Peyer's patch (tissue), 4 donors: ENCODE measurements around the gene CAMKK2. TPM values are rescaled to one million over a fixed set of nuclear protein-coding genes. Genes with fewer than 3 reads are reported as not detected.
"Not testable (repeated sequence)": the region's sequence is repeated elsewhere in the genome, so short reads cannot be mapped to it uniquely, and the experiment has no call there.

Source experiments
- DNase-seq, 3 donors: peaks; one replicate each; pipeline ENCODE4 v3.0.0-alpha.2; 2017 to 2019
- H3K27ac ChIP-seq, 4 donors: fragments of 200-600 bp; sonication (generic); one replicate each; pipeline ENCODE4 v1.5.1; 2016 to 2019
- H3K27me3 ChIP-seq, 2 donors: fragments of 200-600 bp; sonication (generic); one replicate each; pipeline ENCODE4 v1.5.1; 2019
- H3K36me3 ChIP-seq, 3 donors: fragments of 200-600 bp; sonication (generic); one replicate each; pipeline ENCODE4 v1.5.1; 2016 to 2019
- H3K4me1 ChIP-seq, 4 donors: fragments of 200-600 bp; sonication (generic); one replicate each; pipeline ENCODE4 v1.5.1; 2016 to 2019
- H3K4me3 ChIP-seq, 4 donors: fragments of 200-600 bp; sonication (generic); 1 replicate in 3 of 4; 2 replicates in 1 of 4; pipeline ENCODE4 v1.5.1; 2016 to 2019; ENCODE audit warnings: mild to moderate bottlenecking in 1 of 4
- H3K9me3 ChIP-seq, 4 donors: fragments of 200-600 bp; sonication (generic); one replicate each; pipeline ENCODE4 v1.5.1; 2016 to 2019; ENCODE audit warnings: mild to moderate bottlenecking in 1 of 4
- CTCF ChIP-seq, 6 experiments: fragments of 450-650 bp in 4 of 6; fragments of 200-600 bp in 2 of 6; sonication (generic) in 1 of 6; IDR thresholded peaks; one replicate each; pipeline ENCODE4 v1.5.1; 2017 to 2019; ENCODE audit warnings: antibody characterized with exemption in 6 of 6, mild to moderate bottlenecking in 3 of 6, moderate library complexity in 1 of 6
- POLR2A ChIP-seq, 2 donors: fragments of 450-650 bp; IDR thresholded peaks; one replicate each; pipeline ENCODE4 v1.5.1; 2017; ENCODE audit warnings: antibody characterized with exemption in 2 of 2, mild to moderate bottlenecking in 2 of 2, moderate library complexity in 2 of 2
- total RNA-seq, 4 donors: library from RNA; depleted of rRNA; stranded (reverse); fragments of >200 nt; gene quantifications; one replicate each; pipeline ENCODE4 v1.1.0, GENCODE V29; 2016

Gene CAMKK2
- total RNA-seq, 4 donors from 2014 or later, result 23.1 to 92.4 (median 59.9) TPM

GRCh38 chr12:121214855-121215745 lies 81.4 kb downstream of the CAMKK2 start:
- Histone ChIP-seq H3K9me3 (no peaks in the 10 kb centered on the region), H3K4me3 (peak overlapping the region in 2 of 4 donors; percentile 13 to 36), H3K4me1 (peaks cover 0 to 59% (median 9%) of the 10 kb centered on the region in 4 donors), H3K36me3 (peaks cover 0 to 4% (median 0%) of the 10 kb centered on the region in 3 donors), H3K27me3 (no peaks in the 10 kb centered on the region), H3K27ac (peak overlapping the region; percentile 2 to 95 (median 82))
- TF ChIP-seq POLR2A (IDR thresholded peaks at IDR 0.05) (no peak), CTCF (IDR thresholded peaks at IDR 0.05) (no peak)
- peak in 1 of 3 donors; percentile 69 for DNase-seq

- no peaks in the 10 kb centered on the region for H3K9me3 ChIP-seq
- DNase-seq, result no peak
- H3K27me3 ChIP-seq, result no peaks in the 10 kb centered on the region
- peak overlapping the region in 2 of 4 donors; percentile 13 to 36 for H3K4me3 ChIP-seq
- H3K4me1 ChIP-seq, result peaks cover 0 to 60% (median 9%) of the 10 kb centered on the region in 4 donors
- peaks cover 0 to 3% (median 0%) of the 10 kb centered on the region in 3 donors for H3K36me3 ChIP-seq
- no peak for TF ChIP-seq POLR2A (IDR thresholded peaks at IDR 0.05)
- no peak for TF ChIP-seq CTCF (IDR thresholded peaks at IDR 0.05)
- H3K27ac ChIP-seq, result peak overlapping the region; percentile 2 to 95 (median 82)
These were observed 82.2 kb downstream of the CAMKK2 start for GRCh38 chr12:121214166-121214777.

DNA sequence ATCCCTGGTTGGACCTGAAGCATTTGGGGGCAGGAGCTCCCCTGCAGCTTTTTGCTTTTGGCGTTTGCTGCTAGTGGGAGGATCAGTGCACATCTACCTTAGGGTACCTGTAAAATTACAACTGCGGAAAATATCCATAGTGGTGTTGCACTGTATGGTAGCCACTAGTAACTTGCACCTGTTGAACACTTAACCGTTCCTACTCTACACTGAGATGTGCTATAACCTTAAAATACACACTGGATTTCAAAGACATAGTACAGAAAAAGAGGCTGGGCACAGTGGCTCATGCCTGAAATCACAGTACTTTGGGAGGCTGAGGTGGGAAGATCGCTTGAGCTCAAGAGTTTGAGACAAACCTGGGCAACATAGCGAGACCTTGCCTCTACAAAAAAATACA lies 83.6 kb downstream of the CAMKK2 start:
- H3K4me3 ChIP-seq, result no peak overlapping the region
- H3K27me3 ChIP-seq, result no peaks in the 10 kb centered on the region
- H3K4me1 ChIP-seq, result peaks cover 0 to 58% (median 9%) of the 10 kb centered on the region in 4 donors
- DNase-seq, result no peak
- no peak for TF ChIP-seq POLR2A (IDR thresholded peaks at IDR 0.05)
- no peak for TF ChIP-seq CTCF (IDR thresholded peaks at IDR 0.05)
- no peaks in the 10 kb centered on the region for H3K9me3 ChIP-seq
- H3K27ac ChIP-seq, result peak overlapping the region in 1 of 4 donors; percentile 95
- H3K36me3 ChIP-seq, result peaks cover 0 to 3% (median 0%) of the 10 kb centered on the region in 3 donors

- DNase-seq, result peak; percentile 81 to 95 (median 93)
- Histone ChIP-seq H3K27ac (peak within 1 kb of the TSS; percentile 91 to 97 (median 92)), H3K27me3 (no peaks in the 10 kb centered on the region), H3K4me1 (peaks cover 0 to 39% (median 4%) of the 10 kb centered on the region in 4 donors), H3K9me3 (no peaks in the 10 kb centered on the region), H3K4me3 (peak within 1 kb of the TSS; percentile 75 to 96 (median 86)), H3K36me3 (no peaks in the 10 kb centered on the region)
- peak in 3 of 6 experiments; percentile 32 to 44 (median 40) for TF ChIP-seq CTCF (IDR thresholded peaks at IDR 0.05)
- peak; percentile 96 for TF ChIP-seq POLR2A (IDR thresholded peaks at IDR 0.05)
These were observed 86.6 kb downstream of the CAMKK2 start, which contains the start of gene P2RX4 for GRCh38 chr12:121209624-121210572. TSS of gene P2RX4 (plus strand) at chr12:121210129. CDS start at chr12:121210165, 36 bp downstream.

GRCh38 chr12:121209221-121209620 lies 87.3 kb downstream of the CAMKK2 start:
- Histone ChIP-seq H3K9me3 (no peaks in the 10 kb centered on the region), H3K4me1 (peaks cover 0 to 33% (median 1%) of the 10 kb centered on the region in 4 donors), H3K27me3 (no peaks in the 10 kb centered on the region), H3K4me3 (peak overlapping the region in 3 of 4 donors; percentile 75 to 96 (median 89)), H3K27ac (peak overlapping the region in 3 of 4 donors; percentile 91 to 97 (median 91)), H3K36me3 (no peaks in the 10 kb centered on the region)
- TF ChIP-seq POLR2A (IDR thresholded peaks at IDR 0.05) (no peak), CTCF (IDR thresholded peaks at IDR 0.05) (no peak)
- DNase-seq, result no peak

GRCh38 chr12:121208571-121208970 lies 87.9 kb downstream of the CAMKK2 start:
- not testable (repeated sequence) for DNase-seq, H3K27ac ChIP-seq, H3K27me3 ChIP-seq, H3K9me3 ChIP-seq, H3K36me3 ChIP-seq, H3K4me3 ChIP-seq
- peaks cover 0 to 26% (median 0%) of the 10 kb centered on the region in 4 donors for H3K4me1 ChIP-seq
